HepG2 (cell line): ENCODE results near the gene LEAP2. TPM values are rescaled to one million over a fixed set of nuclear protein-coding genes. Genes with fewer than 3 reads are reported as not detected.

Source experiments
- ATAC-seq: fragments of 200-7000 bp; cut with Tn5 transposase; 3 replicates; pipeline ENCODE4 v1.9.1; 2020; ENCODE audit warnings: mild to moderate bottlenecking, moderate library complexity
- BruUV-seq: library from RNA; stranded (reverse); fragments of 400-500 nt; replicated peaks from 2 replicates; lab custom pipeline; 2021; lab: Mats Ljungman, UMichigan
- CTCF ChIA-PET: fragments of 300-600 bp; formaldehyde crosslinking; extraction: SDS; loops from one replicate; lab custom pipeline; 2021; ENCODE audit warnings: low total read pairs, inconsistent platforms, low intra/inter-chr PET ratio; lab: Yijun Ruan, JAX
- POLR2A ChIA-PET: fragments of 350-600 bp; sonication (Branson Sonifier 250); formaldehyde crosslinking; loops from one replicate; lab custom pipeline; 2020; ENCODE audit warnings: antibody characterized with exemption, inconsistent platforms; lab: Yijun Ruan, JAX
- DNase-seq: peaks from one replicate; pipeline ENCODE4 v3.0.0-alpha.2; 2015; ENCODE audit warnings: low spot score
- FAIRE-seq: peaks from 3 replicates; lab custom pipeline; 2011; peaks lifted over from hg19 to GRCh38; lab: Jason Lieb, UNC
- H2AFZ ChIP-seq: one replicate; pipeline ENCODE4 v1.6.1; 2011; ENCODE audit warnings: low read length, inconsistent platforms
- H3K27ac ChIP-seq: fragments of 300-600 bp; 3 replicates; pipeline ENCODE4 v1.8.0; 2011; ENCODE audit warnings: mixed run types, mild to moderate bottlenecking, mixed read lengths, low read length, inconsistent platforms; ENCODE audit not compliant: insufficient read depth; ENCODE audit errors: extremely low read length
- H3K27me3 ChIP-seq, 2 experiments: fragments of 200-600 bp in 1 of 2; 2 replicates in 1 of 2; 3 replicates in 1 of 2; pipeline versions ENCODE4 v1.6.0 to v1.8.0; 2011; ENCODE audit warnings: low read length in 2 of 2, mild to moderate bottlenecking in 2 of 2, moderate library complexity in 2 of 2, inconsistent platforms in 1 of 2; ENCODE audit not compliant: insufficient read depth in 2 of 2, control insufficient read depth in 1 of 2
- H3K36me3 ChIP-seq, 2 experiments: fragments of 200-600 bp in 1 of 2; replicated peaks in 1 of 2; 2 replicates in 1 of 2; 3 replicates in 1 of 2; pipeline versions ENCODE4 v1.5.1 to v1.8.0; 2011; ENCODE audit warnings: low read length in 2 of 2, inconsistent platforms in 1 of 2; ENCODE audit not compliant: insufficient read depth in 2 of 2, control insufficient read depth in 1 of 2
- H3K4me1 ChIP-seq: 2 replicates; pipeline ENCODE4 v1.5.1; 2012; ENCODE audit warnings: low read length, inconsistent platforms; ENCODE audit not compliant: insufficient read depth
- H3K4me2 ChIP-seq: 2 replicates; pipeline ENCODE4 v1.6.0; 2011; ENCODE audit warnings: low read depth, low read length, inconsistent platforms
- H3K4me3 ChIP-seq, 3 experiments: fragments of 200-600 bp in 1 of 3; sonication (generic), shearing (Covaris generic) in 1 of 3; replicated peaks in 1 of 3; 2 replicates each; pipeline ENCODE4 v1.5.1; 2011 to 2016; ENCODE audit warnings: low read length in 3 of 3, inconsistent platforms in 2 of 3, low read depth in 2 of 3, mild to moderate bottlenecking in 2 of 3, control low read depth in 1 of 3, mixed read lengths in 1 of 3; ENCODE audit not compliant: insufficient read depth in 1 of 3
- H3K79me2 ChIP-seq: one replicate; pipeline ENCODE4 v1.6.1; 2011; ENCODE audit warnings: low read length, inconsistent platforms; ENCODE audit not compliant: insufficient read depth
- H3K9ac ChIP-seq: 2 replicates; pipeline ENCODE4 v1.6.0; 2011; ENCODE audit warnings: mild to moderate bottlenecking, low read depth, low read length, inconsistent platforms; ENCODE audit not compliant: insufficient read depth
- H3K9me3 ChIP-seq: 2 replicates; pipeline ENCODE4 v1.5.1; 2012; ENCODE audit warnings: mild to moderate bottlenecking, low read length
- H4K20me1 ChIP-seq: 2 replicates; pipeline ENCODE4 v1.6.0; 2011; ENCODE audit warnings: inconsistent platforms, mild to moderate bottlenecking, low read length, moderate library complexity; ENCODE audit not compliant: insufficient read depth
- EEA1 ChIP-seq: sonication (generic); formaldehyde crosslinking; IDR thresholded peaks from 2 replicates; pipeline ENCODE4 v1.5.1; 2020; ENCODE audit warnings: mild to moderate bottlenecking, missing genetic modification reagents, borderline replicate concordance
- EHMT2 ChIP-seq: fragments of 200-600 bp; sonication (generic); IDR thresholded peaks from 2 replicates; pipeline ENCODE4 v1.7.0; 2017; ENCODE audit warnings: antibody characterized with exemption, low read depth, low read length, borderline replicate concordance
- FOSL2 ChIP-seq: sonication (generic); formaldehyde crosslinking; IDR thresholded peaks from 2 replicates; pipeline ENCODE4 v1.4.0; 2020; ENCODE audit warnings: missing genetic modification reagents
- GFI1 ChIP-seq: sonication (generic); formaldehyde crosslinking; IDR thresholded peaks from 2 replicates; pipeline ENCODE4 v1.5.0; 2020; ENCODE audit warnings: missing genetic modification reagents, mild to moderate bottlenecking, borderline replicate concordance
- JUN ChIP-seq: sonication (generic); formaldehyde crosslinking; IDR thresholded peaks from 2 replicates; pipeline ENCODE4 v1.4.0; 2020; ENCODE audit warnings: mild to moderate bottlenecking, missing genetic modification reagents
- ZNF101 ChIP-seq: sonication (generic); formaldehyde crosslinking; IDR thresholded peaks from 2 replicates; pipeline ENCODE4 v1.4.0; 2020; ENCODE audit warnings: mild to moderate bottlenecking, low read depth, missing genetic modification reagents, borderline replicate concordance
- ZNF501 ChIP-seq: sonication (generic); formaldehyde crosslinking; IDR thresholded peaks from 2 replicates; pipeline ENCODE4 v1.5.1; 2020; ENCODE audit warnings: mild to moderate bottlenecking, moderate library complexity, missing genetic modification reagents
- ZNF788 ChIP-seq: sonication (generic); formaldehyde crosslinking; IDR thresholded peaks from 2 replicates; pipeline ENCODE4 v1.5.0; 2020; ENCODE audit warnings: mild to moderate bottlenecking, missing genetic modification reagents, borderline replicate concordance
- WGBS: methylation state at CpG from one replicate; pipeline ENCODE4 v1.1.6; 2017; ENCODE audit warnings: low lambda C conversion rate; 5-methylcytosine and 5-hydroxymethylcytosine counted together
- in situ Hi-C: cut with HindIII; loops from 2 replicates; pipeline ENCODE4 v1.10.0; 2017; ENCODE audit warnings: low pct_unique_long_range_greater_than_20kb; ENCODE audit not compliant: extremely low pct_ligation_motif_present
- intact Hi-C: fragments of 100-400 bp; cut with micrococcal nuclease; formaldehyde crosslinking; loops from one replicate; pipeline ENCODE4 v1.10.0; 2022; ENCODE audit not compliant: unreplicated experiment
- polyA plus RNA-seq, 8 experiments: library from polyadenylated mRNA; depleted of rRNA in 3 of 8; stranded (reverse) in 7 of 8; unstranded in 1 of 8; fragments of >200 nt; fragmentation: Illumina TruSeq in 4 of 8; extraction: Trizol in 4 of 8; gene quantifications; 2 replicates each; pipeline versions ENCODE4 v1.2.1 to v1.2.3, GENCODE V29; 2011 to 2016; ENCODE audit warnings: low read depth in 4 of 8, missing spikeins in 1 of 8, mixed read lengths in 1 of 8; ENCODE audit not compliant: insufficient read depth in 1 of 8
- total RNA-seq, 5 experiments: library from RNA; depleted of rRNA; stranded (reverse); fragments of >200 nt; fragmentation: Illumina TruSeq; extraction: Trizol; gene quantifications; 2 replicates each; pipeline ENCODE4 v1.2.3, GENCODE V29; 2016; ENCODE audit warnings: low read depth in 1 of 5
- TF ChIP-seq, protein P1 (sequence below): sonication (generic); formaldehyde crosslinking; IDR thresholded peaks from 2 replicates; pipeline ENCODE4 v1.5.0; 2020; ENCODE audit warnings: mild to moderate bottlenecking, missing genetic modification reagents
- TF ChIP-seq, protein P2 (sequence below): sonication (generic); formaldehyde crosslinking; IDR thresholded peaks from 2 replicates; pipeline ENCODE4 v1.4.0; 2020; ENCODE audit warnings: missing genetic modification reagents, mild to moderate bottlenecking, borderline replicate concordance
- TF ChIP-seq, protein P3 (sequence below): IDR thresholded peaks from 2 replicates; pipeline ENCODE4 v1.6.1; 2012; ENCODE audit warnings: inconsistent platforms

LEAP2 gene
- total and polyA plus RNA-seq, 2 of the 13 experiments (the other 11 are each of a cell fraction or from before 2014, with no cell fraction given): 23.9 to 51.9 TPM

DNA sequence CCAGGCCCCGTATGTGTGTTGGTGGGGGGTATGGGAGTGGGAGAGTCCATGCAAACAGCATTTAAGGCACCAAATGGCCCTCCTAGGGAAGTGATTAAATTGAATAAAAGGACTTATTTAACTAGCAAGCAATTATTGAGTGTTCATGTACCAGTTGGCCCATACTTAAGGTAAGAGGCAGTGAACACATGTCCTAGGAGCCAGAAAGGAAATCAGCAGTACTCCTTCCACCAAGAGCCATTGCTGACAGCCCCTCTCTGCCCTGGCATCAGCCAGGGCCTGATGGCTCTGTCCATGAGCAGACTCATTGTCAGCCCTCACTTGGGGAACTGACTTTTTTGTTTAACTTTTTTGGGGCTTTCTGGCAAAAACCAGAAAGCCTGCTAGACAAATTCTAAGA, 32.6 kb upstream of the LEAP2 start (continued):
- TF ChIP-seq, protein P1, sequence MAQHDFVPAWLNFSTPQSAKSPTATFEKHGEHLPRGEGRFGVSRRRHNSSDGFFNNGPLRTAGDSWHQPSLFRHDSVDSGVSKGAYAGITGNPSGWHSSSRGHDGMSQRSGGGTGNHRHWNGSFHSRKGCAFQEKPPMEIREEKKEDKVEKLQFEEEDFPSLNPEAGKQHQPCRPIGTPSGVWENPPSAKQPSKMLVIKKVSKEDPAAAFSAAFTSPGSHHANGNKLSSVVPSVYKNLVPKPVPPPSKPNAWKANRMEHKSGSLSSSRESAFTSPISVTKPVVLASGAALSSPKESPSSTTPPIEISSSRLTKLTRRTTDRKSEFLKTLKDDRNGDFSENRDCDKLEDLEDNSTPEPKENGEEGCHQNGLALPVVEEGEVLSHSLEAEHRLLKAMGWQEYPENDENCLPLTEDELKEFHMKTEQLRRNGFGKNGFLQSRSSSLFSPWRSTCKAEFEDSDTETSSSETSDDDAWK (CRISPR knock-in tag): no peak
- TF ChIP-seq, protein P2, sequence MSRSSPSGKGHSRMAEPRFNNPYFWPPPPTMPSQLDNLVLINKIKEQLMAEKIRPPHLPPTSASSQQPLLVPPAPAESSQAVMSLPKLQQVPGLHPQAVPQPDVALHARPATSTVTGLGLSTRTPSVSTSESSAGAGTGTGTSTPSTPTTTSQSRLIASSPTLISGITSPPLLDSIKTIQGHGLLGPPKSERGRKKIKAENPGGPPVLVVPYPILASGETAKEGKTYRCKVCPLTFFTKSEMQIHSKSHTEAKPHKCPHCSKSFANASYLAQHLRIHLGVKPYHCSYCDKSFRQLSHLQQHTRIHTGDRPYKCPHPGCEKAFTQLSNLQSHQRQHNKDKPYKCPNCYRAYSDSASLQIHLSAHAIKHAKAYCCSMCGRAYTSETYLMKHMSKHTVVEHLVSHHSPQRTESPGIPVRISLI: no peak
- TF ChIP-seq, protein P3, sequence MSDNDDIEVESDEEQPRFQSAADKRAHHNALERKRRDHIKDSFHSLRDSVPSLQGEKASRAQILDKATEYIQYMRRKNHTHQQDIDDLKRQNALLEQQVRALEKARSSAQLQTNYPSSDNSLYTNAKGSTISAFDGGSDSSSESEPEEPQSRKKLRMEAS: 0 out of 2 replicates have a peak, but pooled peaks have one; percentile 4
- peak; percentile 4; the same call in 1 of the 2 replicates for TF ChIP-seq EHMT2
- TF ChIP-seq ZNF788 (CRISPR knock-in tag): no peak
- TF ChIP-seq JUN (CRISPR knock-in tag): no peak
- no peak for TF ChIP-seq EEA1 (CRISPR knock-in tag)
- TF ChIP-seq ZNF101 (CRISPR knock-in tag): no peak

DNA sequence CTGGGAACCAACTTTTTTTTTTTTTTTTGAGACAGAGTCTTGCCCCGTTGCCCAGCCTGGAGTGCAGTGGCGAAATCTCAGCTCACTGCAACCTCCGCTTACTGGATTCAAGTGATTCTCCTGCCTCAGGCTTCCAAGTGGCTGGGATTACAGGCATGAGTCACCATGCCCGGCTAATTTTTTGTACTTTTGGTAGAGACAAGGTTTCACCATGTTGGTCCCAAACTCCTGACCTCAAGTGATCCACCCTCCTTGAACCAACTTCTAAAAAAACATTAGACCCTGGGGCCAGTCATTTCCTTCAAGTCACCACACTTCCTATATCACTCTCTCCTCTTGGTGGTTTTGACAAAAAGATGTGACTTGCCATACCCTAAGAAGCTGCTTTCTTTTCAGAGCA, 32.2 kb upstream of the LEAP2 start:
- TF ChIP-seq GFI1 (CRISPR knock-in tag) (no peak), FOSL2 (CRISPR knock-in tag) (peak; percentile 48; the same call in 1 of the 2 replicates), ZNF501 (CRISPR knock-in tag) (peak; percentile 20; the same call in 1 of the 2 replicates)

More for the DNA sequence above, 32.2 kb upstream of the LEAP2 start:
- Histone ChIP-seq H2AFZ (no peak overlapping the region), H3K27me3 (no peaks in the 10 kb centered on the region), H3K27ac (peak overlapping the region; percentile 98), H3K9ac (no peak overlapping the region), H3K4me3 (no peak overlapping the region), H3K9me3 (no peaks in the 10 kb centered on the region), H4K20me1 (no peaks in the 10 kb centered on the region), H3K36me3 (no peaks in the 10 kb centered on the region), H3K4me1 (peaks cover 76% of the 10 kb centered on the region), H3K79me2 (no peaks in the 10 kb centered on the region), H3K4me2 (no peak overlapping the region)
- in situ Hi-C loops (no loop called here), intact Hi-C loops (no loop called here)
- FAIRE-seq: no peak
- DNase-seq: no peak
- ChIA-PET POLR2A (interaction anchor here (1.0 to 3.4 kb wide), 6 partner anchors 8 to 42 kb away, joined by 3 to 51 read pairs (median 12); partner anchors contain the start of gene SHROOM1), CTCF (no interaction called here)
- BruUV-seq: no TSS peak
- ATAC-seq: no peak
- 80% methylated on average over 4 of the region's 4 CpGs for WGBS
